ENCODE data around the gene PALLD. TPM values are rescaled to one million over a fixed set of nuclear protein-coding genes. Genes with fewer than 3 reads are reported as not detected.
"Not testable (repeated sequence)": the region's sequence is repeated elsewhere in the genome, so short reads cannot be mapped to it uniquely, and the experiment has no call there.

PALLD gene
- total RNA-seq, 4 donors from 2014 or later, result 71.8 to 106 (median 83.3) TPM

- no peaks in the 10 kb centered on the region for H3K27me3 ChIP-seq
- H3K4me3 ChIP-seq, result no peak overlapping the region
- DNase-seq (ENCODE audit: low spot score in 2 of 2), result no peak
- no peak for TF ChIP-seq EP300 (IDR thresholded peaks at IDR 0.05)
- H3K9me3 ChIP-seq, result no peaks in the 10 kb centered on the region
- no peak overlapping the region for H3K27ac ChIP-seq
- H3K4me1 ChIP-seq, result peaks cover 7% of the 10 kb centered on the region
- WGBS, result 61% methylated on average over 3 of the region's 3 CpGs
- no peaks in the 10 kb centered on the region for H3K36me3 ChIP-seq
Observed at GRCh38 chr4:168723020-168723419, 226.2 kb downstream of the PALLD start.

- Histone ChIP-seq H3K4me1 (peaks cover 4% of the 10 kb centered on the region), H3K27ac (no peak overlapping the region), H3K4me3 (no peak overlapping the region), H3K27me3 (no peaks in the 10 kb centered on the region), H3K9me3 (no peaks in the 10 kb centered on the region), H3K36me3 (no peaks in the 10 kb centered on the region)
- TF ChIP-seq, protein P1, sequence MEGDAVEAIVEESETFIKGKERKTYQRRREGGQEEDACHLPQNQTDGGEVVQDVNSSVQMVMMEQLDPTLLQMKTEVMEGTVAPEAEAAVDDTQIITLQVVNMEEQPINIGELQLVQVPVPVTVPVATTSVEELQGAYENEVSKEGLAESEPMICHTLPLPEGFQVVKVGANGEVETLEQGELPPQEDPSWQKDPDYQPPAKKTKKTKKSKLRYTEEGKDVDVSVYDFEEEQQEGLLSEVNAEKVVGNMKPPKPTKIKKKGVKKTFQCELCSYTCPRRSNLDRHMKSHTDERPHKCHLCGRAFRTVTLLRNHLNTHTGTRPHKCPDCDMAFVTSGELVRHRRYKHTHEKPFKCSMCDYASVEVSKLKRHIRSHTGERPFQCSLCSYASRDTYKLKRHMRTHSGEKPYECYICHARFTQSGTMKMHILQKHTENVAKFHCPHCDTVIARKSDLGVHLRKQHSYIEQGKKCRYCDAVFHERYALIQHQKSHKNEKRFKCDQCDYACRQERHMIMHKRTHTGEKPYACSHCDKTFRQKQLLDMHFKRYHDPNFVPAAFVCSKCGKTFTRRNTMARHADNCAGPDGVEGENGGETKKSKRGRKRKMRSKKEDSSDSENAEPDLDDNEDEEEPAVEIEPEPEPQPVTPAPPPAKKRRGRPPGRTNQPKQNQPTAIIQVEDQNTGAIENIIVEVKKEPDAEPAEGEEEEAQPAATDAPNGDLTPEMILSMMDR (IDR thresholded peaks at IDR 0.05), result no peak
- 78% methylated on average over 4 of the region's 4 CpGs for WGBS
- no peak for DNase-seq (ENCODE audit: low spot score in 2 of 2)
Observed at GRCh38 chr4:168723569-168723968, 226.7 kb downstream of the PALLD start.

GRCh38 chr4:168724243-168724642, 227.4 kb downstream of the PALLD start:
- H3K27me3 ChIP-seq, result no peaks in the 10 kb centered on the region
- peaks cover 4% of the 10 kb centered on the region for H3K4me1 ChIP-seq
- TF ChIP-seq, protein P1 (IDR thresholded peaks at IDR 0.05), result no peak
- TF ChIP-seq POLR2AphosphoS5 (IDR thresholded peaks at IDR 0.05), result no peak
- TF ChIP-seq POLR2A (IDR thresholded peaks at IDR 0.05), result no peak
- no peak for TF ChIP-seq EP300 (IDR thresholded peaks at IDR 0.05)
- H3K36me3 ChIP-seq, result no peaks in the 10 kb centered on the region
- H3K27ac ChIP-seq, result no peak overlapping the region
- no peak overlapping the region for H3K4me3 ChIP-seq
- no peaks in the 10 kb centered on the region for H3K9me3 ChIP-seq
- no peak for DNase-seq (ENCODE audit: low spot score in 2 of 2)

DNA sequence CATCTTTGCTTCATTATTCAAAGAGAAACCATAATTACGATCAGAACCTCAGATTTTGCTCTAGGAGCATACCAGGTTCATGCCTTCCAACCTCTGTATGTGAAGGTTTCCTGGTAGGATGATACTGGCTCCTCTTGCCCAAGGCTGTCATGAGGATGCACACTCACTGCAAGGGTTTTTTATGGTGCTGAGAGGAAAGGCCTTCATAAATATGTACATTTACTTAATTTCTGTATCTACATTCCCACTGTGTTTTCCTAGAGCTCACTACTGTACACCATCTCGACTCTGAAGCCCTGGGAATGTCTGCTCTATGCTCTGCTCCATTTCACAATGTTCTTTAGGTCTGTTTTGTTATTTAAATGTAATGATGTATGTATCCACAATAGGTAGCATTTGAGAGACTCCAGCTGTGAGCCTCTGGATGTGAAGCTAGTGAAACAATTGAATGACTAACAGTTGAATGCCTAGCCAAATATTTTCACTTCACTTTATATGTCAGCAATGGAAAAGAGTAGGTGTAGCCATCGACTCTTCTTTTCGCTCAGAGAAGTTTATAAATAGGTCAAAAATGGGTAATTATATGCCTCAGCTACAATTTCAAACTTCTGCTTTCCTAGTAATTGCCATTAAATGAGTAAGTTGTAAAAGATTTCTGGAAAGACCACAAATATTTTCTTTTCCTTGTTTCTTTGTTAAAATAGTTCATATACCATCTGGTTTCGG, 228.0 kb downstream of the PALLD start:
- 82% methylated on average over 5 of the region's 5 CpGs for WGBS
- Histone ChIP-seq H3K4me1 (peaks cover 4% of the 10 kb centered on the region), H3K27me3 (no peaks in the 10 kb centered on the region), H3K27ac (no peak overlapping the region), H3K4me3 (no peak overlapping the region), H3K9me3 (no peaks in the 10 kb centered on the region), H3K36me3 (no peaks in the 10 kb centered on the region)
- DNase-seq (ENCODE audit: low spot score in 2 of 2), result no peak
- TF ChIP-seq POLR2AphosphoS5 (IDR thresholded peaks at IDR 0.05) (no peak), POLR2A (IDR thresholded peaks at IDR 0.05) (no peak), EP300 (IDR thresholded peaks at IDR 0.05) (no peak)
- TF ChIP-seq, protein P1 (IDR thresholded peaks at IDR 0.05), result no peak

- WGBS, result 100% methylated on average over 1 of the region's 1 CpG
- Histone ChIP-seq H3K4me1 (peaks cover 4% of the 10 kb centered on the region), H3K27me3 (no peaks in the 10 kb centered on the region), H3K36me3 (no peaks in the 10 kb centered on the region), H3K4me3 (no peak overlapping the region), H3K27ac (no peak overlapping the region), H3K9me3 (no peaks in the 10 kb centered on the region)
- DNase-seq (ENCODE audit: low spot score in 2 of 2), result no peak
- no peak for TF ChIP-seq POLR2AphosphoS5 (IDR thresholded peaks at IDR 0.05)
- no peak for TF ChIP-seq EP300 (IDR thresholded peaks at IDR 0.05)
- TF ChIP-seq, protein P1 (IDR thresholded peaks at IDR 0.05), result no peak
- no peak for TF ChIP-seq POLR2A (IDR thresholded peaks at IDR 0.05)
Observed at GRCh38 chr4:168725930-168726329, 229.1 kb downstream of the PALLD start.

- DNase-seq (ENCODE audit: low spot score in 2 of 2); H3K9me3 ChIP-seq; H3K27ac ChIP-seq; H3K4me1 ChIP-seq; H3K4me3 ChIP-seq; H3K36me3 ChIP-seq; H3K27me3 ChIP-seq: not testable (repeated sequence)
Observed at GRCh38 chr4:168727181-168727580, 230.3 kb downstream of the PALLD start.

Data from suprapubic skin (tissue), 4 donors.